GM19351 (cell line): ENCODE measurements around the gene MAPKAP1.

Experiments
- ATAC-seq: cut with Tn5 transposase; IDR thresholded peaks from one replicate; pipeline ENCODE4 v1.9.1; 2021; ENCODE audit warnings: mild to moderate bottlenecking, moderate library complexity; ENCODE audit not compliant: unreplicated experiment

Gene MAPKAP1

GRCh38 chr9:125515983-125516940 is 190.7 kb downstream of the MAPKAP1 start:
- ATAC-seq = no peak

DNA sequence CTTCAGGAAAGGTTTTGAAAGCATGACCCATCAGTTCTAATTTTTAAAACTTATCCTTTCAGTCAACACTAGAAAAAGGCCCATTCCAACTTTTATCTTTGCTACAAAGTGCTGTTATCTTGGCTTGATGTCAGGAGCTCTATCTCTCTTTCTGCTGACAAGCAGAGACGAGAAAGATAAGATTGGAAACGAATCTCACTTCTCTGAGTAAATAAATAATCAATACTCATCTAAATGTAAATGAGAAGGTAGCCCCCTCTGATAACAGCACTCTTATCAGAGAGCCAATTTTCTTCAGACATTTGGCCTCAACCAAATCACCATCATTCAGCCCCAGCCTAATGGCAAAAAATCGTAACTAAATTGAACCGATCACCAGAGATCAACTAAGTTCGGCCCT is 191.7 kb downstream of the MAPKAP1 start:
- ATAC-seq = no peak

DNA sequence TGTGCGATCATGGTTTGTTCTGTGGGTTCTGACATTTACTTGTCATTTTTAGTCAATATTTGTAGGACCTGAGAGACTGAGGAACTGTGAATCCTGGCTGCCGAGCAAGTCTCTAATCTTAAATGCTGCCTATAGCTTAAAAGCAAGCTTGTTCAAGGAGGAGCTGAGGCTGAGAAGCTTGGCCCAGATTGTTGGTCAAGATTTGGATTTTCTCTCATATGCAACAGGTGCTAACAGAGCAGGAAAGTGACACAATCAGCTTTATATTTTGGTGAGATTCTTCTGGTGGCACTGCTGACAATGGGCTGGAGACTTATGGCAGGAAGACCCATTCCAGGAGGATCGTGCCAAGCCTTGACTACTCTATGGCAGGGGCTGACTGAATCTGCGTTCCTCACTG is 192.5 kb downstream of the MAPKAP1 start:
- no peak for ATAC-seq

DNA sequence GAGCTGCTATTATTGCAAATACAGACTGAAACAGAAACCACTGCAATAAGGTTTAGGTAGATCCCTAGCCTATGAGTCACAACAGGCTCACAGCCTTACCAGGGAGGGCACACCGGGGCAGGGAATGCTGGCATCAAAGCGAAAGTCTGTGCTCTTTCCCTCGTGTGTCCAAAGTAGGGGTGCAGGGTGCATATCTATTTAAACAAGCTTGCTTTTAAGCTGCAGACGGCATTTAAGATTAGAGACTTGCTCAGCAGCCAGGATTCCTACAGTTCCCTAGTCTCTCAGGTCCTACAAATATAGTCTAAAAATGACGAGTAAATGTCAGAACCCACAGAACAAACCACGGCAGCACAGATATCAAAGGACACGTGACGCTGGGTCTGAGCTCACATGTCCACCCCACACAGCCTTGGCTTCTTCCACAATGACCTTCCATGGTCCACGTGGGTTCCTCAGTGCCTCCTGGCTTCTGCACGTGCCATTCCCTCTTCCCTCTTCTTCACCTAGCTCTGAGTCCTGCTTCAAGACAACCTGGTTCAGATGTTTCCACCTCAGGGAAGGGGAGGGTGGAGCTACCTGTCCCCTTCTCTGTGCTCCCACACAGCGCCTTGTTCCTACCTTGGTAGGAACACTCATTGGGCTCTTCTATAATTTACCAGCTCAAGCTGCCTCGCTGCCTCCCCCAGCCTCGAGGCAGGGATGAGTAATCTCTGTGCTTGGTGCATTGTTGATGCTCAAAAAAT is 193.2 kb downstream of the MAPKAP1 start:
- peak; percentile 90 for ATAC-seq

DNA sequence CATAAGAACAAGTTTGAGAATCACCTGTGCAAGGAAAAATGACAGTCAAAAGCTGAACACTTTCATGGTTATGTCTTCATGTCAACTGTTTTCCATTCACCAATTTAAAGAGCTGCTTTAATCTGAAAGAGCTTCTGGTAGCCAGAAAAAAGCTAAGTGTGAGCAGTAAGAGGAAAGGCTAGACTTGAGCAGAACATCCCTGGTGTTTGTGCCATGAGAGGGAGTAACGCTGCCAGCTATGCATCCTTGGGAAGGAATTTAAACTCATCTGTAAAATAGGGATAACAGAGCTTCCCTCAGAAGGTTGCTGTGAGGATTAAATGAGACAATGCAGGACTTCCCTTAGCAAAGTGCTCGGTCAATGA is 193.7 kb downstream of the MAPKAP1 start:
- ATAC-seq = peak; percentile 16

DNA sequence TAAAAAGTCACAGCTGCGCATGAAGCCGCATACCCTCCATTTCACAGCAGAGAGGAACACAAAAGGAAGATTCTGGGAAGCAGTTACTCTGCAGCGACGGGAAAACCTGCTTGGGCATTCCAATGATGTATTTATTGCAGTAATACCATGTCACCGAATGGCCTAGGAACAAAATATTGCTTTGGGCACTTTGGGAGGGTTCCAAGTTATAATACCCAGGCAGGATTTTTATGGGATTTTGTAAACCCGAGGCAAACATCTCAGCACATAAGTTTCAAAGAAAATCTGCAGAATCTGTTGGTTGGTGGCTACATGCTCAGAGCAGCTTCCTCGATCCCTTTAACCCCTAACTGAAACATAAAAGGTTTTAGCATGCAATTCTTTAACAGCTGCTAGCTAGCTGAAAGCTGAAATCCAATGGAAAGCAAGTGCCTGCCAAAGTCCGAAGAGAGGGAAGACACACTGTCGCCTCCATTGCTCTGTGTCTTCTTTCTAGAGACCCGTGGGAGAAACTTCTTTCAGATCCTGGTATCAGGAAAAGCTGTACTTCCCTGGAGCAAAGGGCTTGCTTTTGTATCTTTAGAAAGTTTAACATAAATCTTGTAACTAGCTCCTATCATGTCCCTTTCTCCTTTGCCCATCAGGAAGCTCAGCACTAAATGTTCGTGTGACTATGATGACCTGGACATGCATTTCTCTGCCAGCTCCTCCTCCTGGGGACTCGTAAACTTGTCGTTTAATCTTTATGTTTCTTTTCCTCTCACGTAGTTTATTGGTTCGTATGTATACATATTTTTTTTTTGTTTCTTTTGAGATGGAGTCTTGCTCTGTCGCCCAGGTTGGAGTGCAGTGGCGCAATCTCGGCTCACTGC is 195.0 kb downstream of the MAPKAP1 start:
- ATAC-seq = no peak

DNA sequence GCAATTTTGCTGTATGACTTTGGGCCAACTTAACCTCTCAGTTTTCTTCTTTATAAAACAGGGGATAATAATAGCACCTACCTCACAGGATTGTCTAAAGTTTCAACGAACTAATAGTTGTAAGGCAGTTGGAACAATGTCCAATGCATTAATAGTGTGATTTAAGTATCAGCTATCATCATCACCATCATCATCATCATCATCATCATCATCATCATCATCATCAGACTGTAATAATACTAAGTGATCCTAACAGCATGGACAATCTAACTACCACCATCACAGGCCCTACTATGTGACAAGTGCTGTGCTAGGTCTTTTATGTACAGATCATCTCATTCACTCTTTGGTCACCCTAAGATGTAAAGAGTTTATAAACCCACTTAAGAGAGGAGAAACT is 196.0 kb downstream of the MAPKAP1 start:
- no peak for ATAC-seq

DNA sequence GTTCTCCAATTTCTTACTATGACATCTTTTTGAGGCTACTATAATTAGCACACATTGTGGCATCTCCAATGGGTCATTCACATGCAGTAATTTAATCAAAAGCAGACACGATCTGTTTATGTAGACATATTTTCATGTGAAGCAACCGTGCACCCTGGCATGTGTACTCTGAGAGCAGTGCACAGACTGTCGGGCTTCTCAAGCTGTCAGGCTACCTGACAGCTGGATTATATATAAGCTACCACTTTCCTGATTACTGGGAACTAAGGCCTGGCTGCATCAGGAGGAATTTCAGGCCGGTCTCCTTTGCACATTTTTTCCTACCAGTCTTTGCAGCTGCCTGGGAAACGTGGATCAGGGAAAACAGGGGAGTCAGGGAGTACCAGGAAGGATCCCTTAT is 197.5 kb downstream of the MAPKAP1 start:
- no peak for ATAC-seq

- no peak for ATAC-seq
These were observed 198.8 kb downstream of the MAPKAP1 start for GRCh38 chr9:125508249-125508648.

DNA sequence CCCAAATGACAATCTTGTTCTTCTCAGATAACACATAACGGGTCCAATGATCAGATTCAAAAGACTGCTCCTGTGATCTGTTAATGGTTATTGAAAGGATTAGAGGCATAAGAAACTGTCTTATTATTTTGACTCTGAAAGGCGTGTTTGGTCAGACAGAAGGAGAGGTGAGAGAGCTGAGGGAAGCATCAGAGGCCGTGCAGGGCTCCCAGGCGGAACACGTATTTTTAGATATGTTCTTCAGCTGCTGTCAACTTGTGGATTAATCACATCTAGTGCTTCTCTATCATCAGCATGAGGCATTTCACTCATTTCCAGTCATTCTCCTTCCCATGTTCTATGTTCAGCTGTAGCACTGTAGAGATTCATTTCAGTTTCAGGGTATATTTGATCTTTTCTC is 199.8 kb downstream of the MAPKAP1 start:
- no peak for ATAC-seq

- no peak for ATAC-seq
These were observed 201.0 kb downstream of the MAPKAP1 start for GRCh38 chr9:125505988-125506438.

DNA sequence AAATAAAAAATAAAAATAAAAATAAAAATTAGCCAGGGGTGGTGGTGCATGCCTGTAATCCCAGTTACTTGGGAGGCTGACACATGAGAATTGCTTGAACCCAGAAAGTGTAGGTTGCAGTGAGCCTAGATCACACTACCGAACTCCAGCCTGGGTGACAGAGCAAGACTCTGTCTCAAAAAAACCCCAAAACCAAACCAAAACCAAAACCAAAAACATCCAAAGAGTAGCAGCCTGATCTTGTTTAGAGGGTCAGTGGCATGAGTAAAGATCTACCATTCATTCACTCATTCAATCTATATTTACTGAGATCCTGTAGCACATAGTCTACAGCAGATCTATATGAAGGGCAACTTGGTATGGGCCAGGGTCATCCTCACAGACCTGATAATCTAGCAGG is 202.4 kb downstream of the MAPKAP1 start:
- no peak for ATAC-seq

- ATAC-seq = no peak
These were observed 209.1 kb downstream of the MAPKAP1 start for GRCh38 chr9:125497906-125498305.

DNA sequence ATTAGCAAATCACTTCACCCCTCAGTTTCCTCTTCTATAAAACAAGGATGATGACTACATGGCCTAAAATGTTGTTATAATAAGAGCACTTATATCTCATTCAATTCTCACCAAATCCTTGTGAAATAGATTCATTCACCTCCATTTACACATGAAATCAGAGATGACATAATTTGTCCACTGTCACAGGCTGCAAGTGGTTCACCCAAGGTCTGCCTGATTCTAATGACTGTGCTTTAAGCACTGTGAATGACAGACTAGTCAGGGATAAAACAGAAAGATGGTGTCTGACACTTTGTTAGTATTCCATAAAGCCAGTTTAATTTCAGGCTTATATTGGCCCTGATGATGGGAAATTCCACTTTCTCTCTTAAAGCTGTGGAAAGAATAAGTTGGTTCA is 209.5 kb downstream of the MAPKAP1 start:
- no peak for ATAC-seq

DNA sequence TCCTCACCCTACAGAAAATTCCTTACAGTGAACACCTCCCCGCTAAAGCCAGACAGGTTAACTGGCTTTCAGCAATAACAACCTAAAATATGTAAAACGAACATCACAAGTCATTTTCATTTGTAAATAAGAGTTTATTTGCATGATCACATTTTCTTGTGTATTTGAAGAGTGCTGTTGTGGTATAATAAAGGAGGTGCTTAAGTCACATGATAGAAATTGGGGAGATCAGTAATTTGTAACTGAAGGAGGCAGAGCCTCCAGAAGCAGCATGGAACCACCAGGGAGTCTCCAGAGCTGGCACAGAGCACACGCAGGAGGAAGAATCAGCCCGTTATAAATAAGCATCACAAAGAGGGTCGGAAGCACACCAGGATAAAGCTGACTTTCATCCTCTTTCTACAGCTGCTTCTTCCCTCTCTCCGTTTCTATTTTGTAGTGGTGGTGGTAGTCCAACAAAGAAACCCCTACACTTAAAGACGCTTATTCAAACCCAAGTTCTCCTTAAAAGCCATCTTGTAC is 210.6 kb downstream of the MAPKAP1 start:
- no peak for ATAC-seq

DNA sequence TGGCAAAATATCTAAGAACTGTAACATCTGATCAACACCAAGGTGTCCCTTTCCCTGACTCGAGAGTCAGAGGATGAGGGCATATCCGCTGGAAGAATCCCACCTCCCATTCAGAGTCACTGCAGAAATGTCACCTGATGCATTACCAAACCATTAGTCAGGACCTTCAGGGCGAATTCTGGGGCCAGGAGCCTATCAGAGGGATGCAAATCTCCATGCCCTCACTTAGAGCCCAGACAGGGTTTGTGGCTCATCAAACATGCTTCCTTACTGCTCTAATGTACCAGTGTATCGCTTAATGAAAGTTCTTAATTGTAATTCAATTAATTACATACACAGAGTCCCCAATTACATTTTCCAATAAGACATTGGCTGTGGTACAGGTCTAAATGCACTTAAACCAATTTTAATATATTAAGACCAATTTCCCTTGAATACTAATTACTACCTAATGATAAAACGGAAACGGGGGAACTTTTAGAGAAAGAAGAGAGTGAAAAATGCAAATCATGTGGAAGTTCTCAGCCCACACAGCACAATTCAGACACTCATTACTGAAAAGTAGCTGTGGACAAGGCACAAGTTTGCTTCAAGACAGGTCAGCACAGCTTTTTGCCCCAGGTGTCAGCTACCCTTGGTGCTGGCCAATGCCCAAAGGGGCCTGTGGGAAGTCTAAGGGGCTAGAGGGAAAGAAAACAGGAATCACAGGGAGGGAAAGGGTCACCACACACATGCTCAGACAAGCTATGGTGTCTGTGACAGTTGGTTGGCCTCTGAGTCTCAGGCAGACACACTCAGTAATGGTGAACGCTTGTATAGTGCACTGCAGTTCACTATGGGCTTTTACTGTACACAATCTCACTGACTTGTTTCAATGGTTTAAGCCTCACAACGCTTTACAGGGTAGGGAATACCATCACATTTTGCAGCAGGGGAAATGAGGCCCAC is 211.6 kb downstream of the MAPKAP1 start:
- ATAC-seq = no peak

DNA sequence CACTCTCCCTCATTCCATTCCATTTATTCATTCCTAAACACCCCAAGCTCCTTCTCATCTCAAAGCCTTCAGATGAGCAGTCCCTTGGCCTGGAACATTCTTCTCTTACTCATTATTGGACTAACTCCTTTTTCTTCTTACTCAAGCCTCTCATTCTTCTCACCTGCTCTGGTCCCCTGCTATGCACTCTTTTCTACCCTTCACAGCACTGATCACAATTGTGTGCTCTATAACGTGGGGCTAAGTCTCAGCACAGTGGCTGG is 212.4 kb downstream of the MAPKAP1 start:
- ATAC-seq = no peak

DNA sequence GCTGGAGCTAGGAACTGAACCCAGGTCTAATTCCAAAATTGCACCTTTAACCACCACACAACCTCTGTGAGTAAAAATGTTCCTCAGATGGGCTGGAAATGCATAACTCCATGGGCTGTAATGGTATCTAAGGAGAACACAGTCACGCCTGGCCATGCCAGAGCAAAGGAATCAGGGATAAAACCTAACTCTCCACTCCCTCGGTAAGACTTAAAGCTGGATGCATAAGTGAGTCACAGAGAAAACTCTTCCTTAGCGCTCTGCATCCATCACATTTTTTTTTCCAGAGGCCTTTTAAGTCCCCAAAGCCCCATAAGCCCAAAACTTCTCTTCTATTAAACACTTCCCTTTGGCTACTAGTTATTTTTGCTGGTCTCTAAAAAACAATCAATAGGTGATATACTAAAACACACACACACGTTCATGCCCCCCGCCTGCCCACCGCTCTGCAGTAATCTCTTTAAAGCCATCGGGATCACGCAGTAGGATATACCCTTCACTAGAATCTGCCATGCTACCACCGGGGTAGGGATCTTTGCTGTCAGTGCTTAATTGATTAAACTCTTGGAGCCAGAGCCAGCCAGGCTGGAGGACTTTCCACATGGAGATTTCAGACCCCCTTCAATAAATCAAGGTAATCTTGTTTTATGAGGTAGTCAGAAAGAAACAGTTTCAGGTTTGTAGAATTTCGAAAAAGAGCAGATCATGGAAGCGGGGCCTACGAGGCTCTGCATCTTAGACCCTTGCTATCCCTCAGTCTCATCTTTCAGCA is 212.9 kb downstream of the MAPKAP1 start:
- ATAC-seq = no peak

DNA sequence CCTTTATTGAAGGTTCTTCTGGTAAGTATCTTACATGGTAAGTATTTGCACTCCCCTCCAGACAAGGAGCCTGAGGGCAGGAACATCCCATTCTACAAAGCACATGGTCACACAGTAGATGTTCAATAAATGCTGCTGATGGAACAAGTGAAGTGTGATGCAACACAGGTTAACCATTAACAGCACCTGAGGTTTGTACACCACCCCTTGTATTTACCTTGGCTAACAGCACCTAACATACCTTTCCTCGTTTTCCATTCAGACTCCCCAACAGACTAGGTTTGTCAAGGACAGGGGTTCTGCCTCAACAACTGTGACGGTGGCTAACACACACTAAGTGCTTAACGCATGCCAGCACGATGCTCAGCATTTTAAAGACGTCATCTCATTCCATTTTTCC is 213.6 kb downstream of the MAPKAP1 start:
- ATAC-seq = no peak
